Duodenal mucosa (tissue), 2 donors: Measurements from ENCODE around the gene C17orf113.
A peak's percentile ranks its signal among the peaks of the same experiment; 100 is the strongest.

Source experiments
- H3K27ac ChIP-seq: one replicate; pipeline ENCODE4 v1.7.0; 2013; ENCODE audit warnings: low read depth, low read length
- H3K27me3 ChIP-seq, 2 donors: one replicate each; pipeline ENCODE4 v1.7.0; 2013; ENCODE audit warnings: low read length in 2 of 2, control low read depth in 1 of 2; ENCODE audit not compliant: insufficient read depth in 2 of 2, control insufficient read depth in 1 of 2
- H3K36me3 ChIP-seq, 2 donors: one replicate each; pipeline ENCODE4 v1.7.0; 2013; ENCODE audit warnings: low read length in 2 of 2, control low read depth in 1 of 2; ENCODE audit not compliant: insufficient read depth in 2 of 2, control insufficient read depth in 1 of 2
- H3K4me1 ChIP-seq, 2 donors: one replicate each; pipeline ENCODE4 v1.7.0; 2013; ENCODE audit warnings: low read length in 2 of 2, control low read depth in 1 of 2; ENCODE audit not compliant: insufficient read depth in 2 of 2, control insufficient read depth in 1 of 2
- H3K4me3 ChIP-seq, 2 donors: one replicate each; pipeline ENCODE4 v1.7.0; 2013; ENCODE audit warnings: low read length in 2 of 2, low read depth in 1 of 2
- H3K9ac ChIP-seq, 2 donors: one replicate each; pipeline ENCODE4 v1.7.0; 2013; ENCODE audit warnings: low read length in 2 of 2, low read depth in 1 of 2
- H3K9me3 ChIP-seq, 2 donors: one replicate each; pipeline ENCODE4 v1.7.0; 2013; ENCODE audit warnings: low read length in 2 of 2, control low read depth in 1 of 2; ENCODE audit not compliant: control insufficient read depth in 1 of 2

Gene C17orf113

DNA sequence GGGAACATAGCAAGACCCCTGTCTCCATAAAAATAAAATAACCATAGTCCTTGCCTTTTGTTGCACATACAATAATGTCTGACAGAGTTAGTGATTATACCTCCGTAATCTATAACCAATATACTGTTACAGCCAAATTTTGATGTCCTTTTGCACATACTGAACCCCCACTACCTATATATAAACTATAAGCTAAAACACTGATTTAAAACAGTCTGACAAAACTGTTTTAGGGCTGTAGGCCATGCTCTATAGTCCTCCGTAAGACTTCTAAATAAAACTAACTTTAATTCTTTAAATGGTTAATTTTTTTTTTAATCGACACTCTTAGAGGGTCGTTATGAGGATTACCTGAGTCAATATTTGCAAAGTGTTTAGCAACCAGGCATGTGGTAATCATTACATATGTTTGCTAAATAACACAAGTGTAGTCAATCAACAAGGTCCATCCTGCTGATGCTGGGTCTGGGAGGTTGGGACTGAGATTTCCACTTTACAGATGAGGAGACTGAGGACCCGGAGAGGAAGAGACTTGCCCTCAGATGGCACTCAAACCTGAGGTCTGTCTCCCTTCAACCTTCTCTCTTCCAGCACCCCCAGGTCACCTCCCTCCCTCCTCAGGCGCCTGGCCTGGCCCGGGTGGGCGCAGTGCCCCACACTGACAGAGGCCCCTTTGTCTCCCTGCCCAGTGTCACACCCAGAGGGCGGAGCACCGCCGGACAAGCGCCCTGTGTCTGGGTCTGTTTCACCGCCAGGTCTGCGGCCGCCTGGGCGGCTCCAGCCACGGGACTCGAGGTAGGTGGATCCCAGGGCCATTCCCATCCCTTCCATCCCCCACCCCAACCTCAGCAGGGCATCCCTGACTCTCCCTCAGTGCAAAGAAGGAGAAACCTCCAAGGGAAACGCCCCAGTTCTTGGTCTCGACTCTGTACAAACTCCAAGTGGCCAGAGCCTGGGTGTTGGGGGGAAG lies 37.6 kb upstream of the C17orf113 start:
- Histone ChIP-seq H3K4me1 (no peaks in the 10 kb centered on the region), H3K4me3 (no peak overlapping the region), H3K27ac (no peak overlapping the region), H3K36me3 (no peaks in the 10 kb centered on the region), H3K27me3 (peaks cover 8 to 19% of the 10 kb centered on the region in 2 donors), H3K9me3 (no peaks in the 10 kb centered on the region), H3K9ac (no peak overlapping the region)

DNA sequence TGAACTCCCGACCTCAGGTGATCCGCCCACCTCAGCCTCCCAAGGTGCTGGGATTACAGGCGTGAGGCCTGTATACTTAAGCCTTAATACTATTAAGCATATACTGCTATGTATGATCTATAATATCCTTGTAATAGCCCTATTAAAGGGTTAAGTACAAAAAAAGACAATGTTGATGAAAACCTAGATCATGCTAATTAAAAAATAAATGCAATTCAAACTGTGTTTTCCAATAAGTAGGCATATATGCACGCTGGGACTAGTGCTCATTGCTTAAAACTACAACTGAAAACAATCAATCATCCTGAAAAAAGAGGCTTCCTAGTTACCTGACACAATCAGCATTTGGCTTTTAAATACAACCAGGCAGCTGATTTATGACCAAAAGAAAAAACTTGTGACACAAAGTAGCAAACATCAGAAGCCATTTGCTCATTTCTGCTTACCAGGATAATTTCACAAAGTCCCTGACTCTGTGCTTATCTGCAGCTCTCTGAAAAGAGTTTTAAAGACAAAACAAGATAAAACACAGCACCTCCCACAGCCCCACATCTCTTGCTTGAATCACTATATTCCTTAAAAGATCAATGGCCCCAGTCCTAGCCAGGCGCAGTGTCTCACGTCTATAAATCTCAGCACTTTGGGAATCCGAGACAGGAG lies 36.8 kb upstream of the C17orf113 start:
- no peak overlapping the region for H3K27ac ChIP-seq
- H3K36me3 ChIP-seq = no peaks in the 10 kb centered on the region
- H3K9me3 ChIP-seq = no peaks in the 10 kb centered on the region
- no peak overlapping the region for H3K4me3 ChIP-seq
- no peak overlapping the region for H3K9ac ChIP-seq
- H3K27me3 ChIP-seq = peaks cover 8 to 19% of the 10 kb centered on the region in 2 donors
- H3K4me1 ChIP-seq = no peaks in the 10 kb centered on the region

DNA sequence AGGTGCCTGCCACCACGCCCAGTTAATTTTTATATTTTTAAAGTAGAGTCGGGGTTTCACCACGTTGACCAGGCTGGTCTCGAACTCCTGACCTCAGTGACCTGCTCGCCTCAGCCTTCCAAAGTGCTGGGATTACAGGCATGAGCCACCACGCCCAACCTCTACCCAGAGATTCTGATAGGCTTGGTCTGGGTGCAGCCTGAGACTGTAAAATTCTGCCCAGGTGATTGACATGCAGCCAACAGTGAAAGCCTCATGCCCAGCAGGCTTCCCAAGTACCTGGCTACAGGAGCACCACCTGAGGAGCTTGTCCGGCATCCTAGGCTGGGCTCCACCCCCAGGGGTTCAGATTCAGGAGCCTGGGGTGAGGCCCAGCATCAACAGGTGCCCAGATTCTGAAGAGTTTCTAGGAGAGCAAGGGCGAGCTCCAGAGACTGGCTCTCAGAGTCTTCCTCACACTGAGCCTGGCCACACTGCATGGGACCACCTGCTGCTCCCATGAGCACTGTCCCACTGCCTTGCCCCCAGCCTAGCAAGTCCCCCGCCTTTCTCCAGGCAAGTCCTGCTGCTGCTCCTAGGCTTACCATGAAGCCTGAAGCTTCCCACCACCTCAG lies 31.2 kb upstream of the C17orf113 start:
- H3K4me1 ChIP-seq = no peaks in the 10 kb centered on the region
- H3K9me3 ChIP-seq = no peaks in the 10 kb centered on the region
- H3K27ac ChIP-seq = no peak overlapping the region
- no peak overlapping the region for H3K9ac ChIP-seq
- H3K36me3 ChIP-seq = no peaks in the 10 kb centered on the region
- H3K4me3 ChIP-seq = no peak overlapping the region
- peaks cover 0 to 4% of the 10 kb centered on the region in 2 donors for H3K27me3 ChIP-seq

DNA sequence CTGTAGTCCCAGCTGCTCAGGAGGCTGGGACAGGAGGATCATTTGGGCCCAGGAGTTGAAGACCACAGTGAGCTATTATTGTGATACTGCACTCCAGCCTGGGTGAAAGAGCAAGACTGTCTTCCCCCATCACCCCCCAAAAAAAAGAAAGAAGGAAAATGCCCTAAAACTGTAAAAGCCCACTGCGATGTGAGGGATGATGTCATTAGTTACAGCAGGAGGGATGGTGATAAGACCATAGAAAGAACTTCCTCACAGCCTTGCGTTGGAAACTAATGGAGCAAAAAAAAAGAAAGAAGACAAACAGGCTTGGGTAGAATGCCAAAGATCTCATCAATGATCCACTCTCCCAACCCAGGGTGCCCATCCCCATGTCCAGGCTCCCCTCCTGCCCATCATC lies 29.1 kb upstream of the C17orf113 start:
- Histone ChIP-seq H3K27ac (no peak overlapping the region), H3K27me3 (peaks cover 0 to 4% of the 10 kb centered on the region in 2 donors), H3K4me1 (no peaks in the 10 kb centered on the region), H3K9me3 (no peaks in the 10 kb centered on the region), H3K4me3 (no peak overlapping the region), H3K9ac (no peak overlapping the region), H3K36me3 (no peaks in the 10 kb centered on the region)

DNA sequence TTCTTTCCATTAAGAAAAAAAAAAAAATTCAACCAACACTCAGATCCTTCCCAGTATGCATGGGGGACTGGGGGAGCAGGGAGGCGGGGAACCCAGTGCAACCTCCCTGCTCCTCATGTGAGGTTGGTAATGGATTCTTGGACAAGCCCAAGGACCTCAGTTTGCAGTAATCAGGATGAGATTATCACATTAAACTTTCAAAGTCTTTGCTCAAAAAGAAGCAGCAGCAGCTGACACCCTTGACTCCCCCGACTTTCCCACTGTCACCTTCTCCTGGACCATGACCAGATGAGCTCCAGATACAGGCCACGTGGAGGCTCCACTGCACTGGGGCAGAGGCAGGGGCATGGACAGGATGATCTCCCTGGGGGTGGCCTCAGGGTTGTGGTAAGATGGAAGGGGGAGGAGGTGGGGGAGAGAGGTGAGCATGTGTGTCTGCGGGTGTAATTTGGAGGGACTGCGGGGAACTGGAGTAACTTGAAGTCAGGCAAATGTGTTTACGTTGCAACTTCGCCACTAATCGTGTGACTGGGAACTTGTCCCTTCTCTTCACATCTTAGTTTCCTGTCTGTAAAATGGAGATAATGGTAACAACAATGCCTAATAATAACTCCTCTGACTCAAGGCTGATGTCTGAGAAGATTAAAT lies 28.1 kb upstream of the C17orf113 start:
- no peaks in the 10 kb centered on the region for H3K36me3 ChIP-seq
- no peaks in the 10 kb centered on the region for H3K9me3 ChIP-seq
- no peaks in the 10 kb centered on the region for H3K4me1 ChIP-seq
- no peak overlapping the region for H3K4me3 ChIP-seq
- H3K27ac ChIP-seq = no peak overlapping the region
- H3K27me3 ChIP-seq = peaks cover 0 to 4% of the 10 kb centered on the region in 2 donors
- H3K9ac ChIP-seq = no peak overlapping the region

DNA sequence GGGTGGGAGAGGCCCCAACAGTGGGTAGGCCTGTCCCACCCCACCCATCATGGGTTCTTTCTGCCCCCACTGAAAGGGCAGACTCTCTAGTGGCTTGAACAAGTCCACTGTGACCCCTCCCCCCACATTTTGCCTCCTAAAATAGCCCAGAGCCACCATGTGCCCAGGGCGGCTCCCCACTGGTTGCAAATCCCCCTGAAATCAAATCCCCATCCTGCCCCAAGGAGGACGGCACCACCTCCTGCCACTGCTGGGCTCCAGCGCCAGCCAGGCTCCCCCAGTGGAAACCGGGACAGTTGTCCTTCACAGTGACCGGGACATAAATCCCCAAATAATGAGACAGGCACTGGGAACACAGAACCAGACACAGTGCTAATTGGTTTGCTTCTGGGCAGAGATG lies 27.4 kb upstream of the C17orf113 start:
- H3K27me3 ChIP-seq = peaks cover 0 to 4% of the 10 kb centered on the region in 2 donors
- H3K4me3 ChIP-seq = no peak overlapping the region
- no peak overlapping the region for H3K9ac ChIP-seq
- H3K27ac ChIP-seq = no peak overlapping the region
- no peaks in the 10 kb centered on the region for H3K9me3 ChIP-seq
- H3K4me1 ChIP-seq = no peaks in the 10 kb centered on the region
- no peaks in the 10 kb centered on the region for H3K36me3 ChIP-seq

DNA sequence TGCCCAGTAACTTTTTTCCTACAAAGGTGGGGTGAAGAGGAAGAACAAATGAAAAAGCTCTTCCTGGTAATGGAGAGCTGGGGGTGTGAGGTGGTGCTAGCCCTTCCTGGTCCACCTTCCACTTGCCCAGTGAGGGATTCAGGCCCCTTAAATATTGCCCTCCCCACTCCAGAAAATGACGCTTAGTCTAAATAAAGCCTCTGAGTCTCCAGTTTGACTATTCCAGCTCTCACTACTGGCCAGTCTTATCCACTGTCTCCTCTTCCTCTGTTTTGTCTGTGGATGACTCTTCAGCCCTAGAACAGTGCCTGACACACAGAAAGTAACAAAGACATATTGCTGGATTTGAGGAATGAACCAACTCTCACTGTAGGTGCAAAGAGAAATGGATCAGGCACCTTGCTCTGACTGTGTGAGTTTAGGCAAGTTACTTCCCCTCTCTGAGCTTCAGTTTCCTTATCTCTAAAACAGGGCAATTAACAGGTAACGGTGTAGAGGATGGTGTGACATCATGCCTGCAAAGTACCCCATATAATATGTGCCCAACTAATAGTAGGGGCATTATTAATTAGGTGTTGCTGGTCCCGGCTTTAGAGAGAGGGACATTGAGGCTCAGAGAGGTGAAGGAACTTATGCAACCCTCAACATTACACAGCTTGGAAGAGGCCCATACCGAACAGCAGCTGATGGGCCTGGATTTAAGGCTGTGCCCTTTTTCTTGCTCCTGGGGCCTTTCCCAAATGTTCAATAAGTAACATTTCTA lies 26.6 kb upstream of the C17orf113 start:
- Histone ChIP-seq H3K4me1 (peaks cover 0 to 2% of the 10 kb centered on the region in 2 donors), H3K36me3 (no peaks in the 10 kb centered on the region), H3K9ac (no peak overlapping the region), H3K27ac (no peak overlapping the region), H3K27me3 (peaks cover 3 to 9% of the 10 kb centered on the region in 2 donors), H3K9me3 (no peaks in the 10 kb centered on the region), H3K4me3 (no peak overlapping the region)

DNA sequence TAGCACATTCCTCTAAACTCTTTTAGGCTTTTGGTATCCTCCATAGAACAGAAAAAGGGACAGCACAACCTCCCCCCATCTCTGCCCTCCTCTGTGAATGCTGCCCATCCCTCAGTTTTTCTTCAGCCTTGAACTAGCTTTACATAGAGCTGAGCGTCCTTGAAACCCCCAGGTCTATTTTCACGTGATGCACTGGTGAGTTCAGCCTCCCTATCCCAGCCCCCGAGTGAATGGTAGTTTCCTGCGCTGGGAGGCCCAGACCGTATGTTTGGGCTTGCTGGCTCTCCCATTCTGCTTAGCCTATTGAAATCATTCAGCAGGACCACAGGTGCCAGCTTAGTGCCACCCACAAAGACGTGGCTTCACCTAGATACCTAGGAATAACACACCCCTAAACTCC lies 25.4 kb upstream of the C17orf113 start:
- Histone ChIP-seq H3K27ac (no peak overlapping the region), H3K4me3 (no peak overlapping the region), H3K36me3 (no peaks in the 10 kb centered on the region), H3K27me3 (peaks cover 14 to 21% of the 10 kb centered on the region in 2 donors), H3K4me1 (peaks cover 0 to 4% of the 10 kb centered on the region in 2 donors), H3K9me3 (no peaks in the 10 kb centered on the region), H3K9ac (no peak overlapping the region)

DNA sequence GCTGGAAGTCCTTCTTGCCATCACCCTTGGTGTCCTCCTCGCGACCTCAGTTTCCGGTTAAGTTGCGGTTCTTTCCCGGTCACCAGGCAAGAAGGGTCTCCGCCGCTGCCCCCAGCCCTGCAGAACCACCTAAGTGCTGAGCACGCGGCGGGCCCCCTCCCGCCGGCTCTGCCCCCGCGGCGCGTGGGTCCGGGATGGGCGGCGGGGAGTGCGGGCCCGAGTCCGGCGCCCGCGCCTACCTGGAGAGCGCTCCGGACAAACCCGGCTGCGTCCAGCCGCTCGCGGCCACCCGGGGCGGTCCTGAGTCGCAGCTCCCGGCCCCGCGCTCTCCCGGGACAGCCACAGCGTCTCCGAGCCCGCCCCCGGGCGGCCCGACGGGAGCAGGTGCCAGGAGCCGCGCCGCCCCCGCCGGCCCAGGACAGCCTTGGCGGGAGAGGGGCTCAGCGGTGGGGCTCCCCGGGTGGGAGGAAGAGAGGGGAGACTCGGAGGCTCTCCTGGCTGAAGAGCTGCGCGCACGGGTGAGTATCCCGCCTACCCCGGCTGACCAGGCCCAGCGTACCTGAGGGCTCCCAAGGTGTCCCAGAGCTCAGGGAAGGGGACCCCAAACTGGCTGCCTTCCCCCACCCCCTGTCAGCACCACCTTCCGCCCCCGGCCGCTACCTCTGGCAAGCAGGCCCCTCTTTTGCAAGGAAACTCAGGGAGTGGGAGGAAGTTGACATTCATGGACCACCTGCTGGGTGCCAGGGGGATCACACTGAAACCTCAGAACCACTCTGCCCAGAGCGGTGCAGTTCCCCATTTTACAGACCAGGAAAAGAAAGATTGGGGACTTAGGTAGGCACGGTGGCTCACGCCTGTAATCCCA lies 22.2 kb upstream of the C17orf113 start:
- Histone ChIP-seq H3K36me3 (no peaks in the 10 kb centered on the region), H3K4me1 (peaks cover under 1 to 4% of the 10 kb centered on the region in 2 donors), H3K27me3 (peaks cover 19 to 21% of the 10 kb centered on the region in 2 donors), H3K27ac (no peak overlapping the region), H3K9me3 (no peaks in the 10 kb centered on the region), H3K4me3 (peak overlapping the region in 1 of 2 donors; percentile 47), H3K9ac (no peak overlapping the region)
